Activated CD4-positive, CD25-positive, alpha-beta regulatory T cell treated with anti-CD3 and anti-CD28 coated beads, Interleukin-2, amount 50 U/mL, for 72 hours (primary cell): ENCODE measurements around the gene MED25.

Experiments used
- DNase-seq: peaks from one replicate; pipeline ENCODE4 v3.0.0; 2021

The MED25 gene

GRCh38 chr19:49799271-49799797 is 18.8 kb upstream of the MED25 start:
- DNase-seq, result no peak

- no peak for DNase-seq
Observed at GRCh38 chr19:49799798-49800376, 18.2 kb upstream of the MED25 start.

GRCh38 chr19:49800771-49801170 is 17.3 kb upstream of the MED25 start:
- no peak for DNase-seq

- DNase-seq, result no peak
Observed at GRCh38 chr19:49801401-49801888, 16.6 kb upstream of the MED25 start.

- DNase-seq, result no peak
Observed at GRCh38 chr19:49801966-49802661, 16.0 kb upstream of the MED25 start.

GRCh38 chr19:49802836-49803528 is 15.1 kb upstream of the MED25 start:
- no peak for DNase-seq

- DNase-seq, result no peak
Observed at GRCh38 chr19:49803529-49803856, 14.6 kb upstream of the MED25 start.

GRCh38 chr19:49805822-49806619 is 12.1 kb upstream of the MED25 start:
- DNase-seq, result no peak

- no peak for DNase-seq
Observed at GRCh38 chr19:49806620-49806959, 11.5 kb upstream of the MED25 start.

GRCh38 chr19:49807058-49807903 is 10.8 kb upstream of the MED25 start:
- no peak for DNase-seq

- DNase-seq, result no peak
Observed at GRCh38 chr19:49807904-49808675, 10.0 kb upstream of the MED25 start.

- peak; percentile 84 for DNase-seq
Observed at GRCh38 chr19:49808711-49809159, 9.4 kb upstream of the MED25 start.

GRCh38 chr19:49809160-49809940 is 8.7 kb upstream of the MED25 start:
- no peak for DNase-seq

GRCh38 chr19:49809941-49810389 is 8.1 kb upstream of the MED25 start:
- DNase-seq, result no peak

GRCh38 chr19:49811328-49811727 is 6.8 kb upstream of the MED25 start:
- DNase-seq, result no peak

GRCh38 chr19:49812452-49812996 is 5.6 kb upstream of the MED25 start:
- no peak for DNase-seq

GRCh38 chr19:49812997-49813861 is 4.9 kb upstream of the MED25 start, which contains the start of gene FUZ:
TSS of gene FUZ (minus strand) at chr19:49813292. CDS start at chr19:49813106, 186 bp downstream.
- DNase-seq, result peak; percentile 87

GRCh38 chr19:49814010-49814409 is 4.1 kb upstream of the MED25 start:
- DNase-seq, result no peak

- no peak for DNase-seq
Observed at GRCh38 chr19:49816590-49816989, 1.5 kb upstream of the MED25 start.
